ENCODE measurements around the gene EIF2A. TPM values are rescaled to one million over a fixed set of nuclear protein-coding genes. Genes with fewer than 3 reads are reported as not detected.

Gene EIF2A
- 68.1 to 83.6 TPM (median 72.2 TPM) in 5 replicates for total RNA-seq (2022; extraction: Qiagen RNA extraction)

GRCh38 chr3:150546226-150547044, at the start of gene EIF2A, which contains the start of gene SERP1:
TSS of gene EIF2A (plus strand) at chr3:150546787. CDS start at chr3:150546803, 16 bp downstream.
TSS of gene SERP1 (minus strand) at chr3:150546496. CDS start at chr3:150546135, 361 bp downstream.

GRCh38 chr3:150603153-150603979, 56.8 kb downstream of the EIF2A start, which contains the start of gene SELENOT:
TSS of gene SELENOT (plus strand) at chr3:150603321. CDS start at chr3:150603363, 42 bp downstream.

Other genes with a start within 250 kb of the EIF2A start
- gene TSC22D2, start 138.5 kb upstream of the EIF2A start, total RNA-seq (2022; extraction: Qiagen RNA extraction), result 20.5 to 26.3 TPM (median 23.7 TPM) in 5 replicates
- 49.1 to 80.2 TPM (median 74.1 TPM) in 5 replicates for gene SERP1, start 291 bp upstream of the EIF2A start, total RNA-seq (2022; extraction: Qiagen RNA extraction)
- 86.4 to 99.5 TPM (median 95.0 TPM) in 5 replicates for gene SELENOT, start 56.5 kb downstream of the EIF2A start, total RNA-seq (2022; extraction: Qiagen RNA extraction)
- gene ERICH6, start 157.1 kb downstream of the EIF2A start, total RNA-seq (2022; extraction: Qiagen RNA extraction), result 0.07 TPM in 2 of 5 replicates, not detected in the others
- 14.1 to 20.2 TPM (median 18.9 TPM) in 5 replicates for gene SIAH2, start 216.4 kb downstream of the EIF2A start, total RNA-seq (2022; extraction: Qiagen RNA extraction)